Peyer's patch (tissue), 4 donors: ENCODE data around the gene PLCE1.

ENCODE experiments used
- CTCF ChIP-seq, 6 experiments: fragments of 450-650 bp in 4 of 6; fragments of 200-600 bp in 2 of 6; sonication (generic) in 1 of 6; IDR thresholded peaks; one replicate each; pipeline ENCODE4 v1.5.1; 2017 to 2019; ENCODE audit warnings: antibody characterized with exemption in 6 of 6, mild to moderate bottlenecking in 3 of 6, moderate library complexity in 1 of 6
- POLR2A ChIP-seq, 2 donors: fragments of 450-650 bp; IDR thresholded peaks; one replicate each; pipeline ENCODE4 v1.5.1; 2017; ENCODE audit warnings: antibody characterized with exemption in 2 of 2, mild to moderate bottlenecking in 2 of 2, moderate library complexity in 2 of 2

- TF ChIP-seq POLR2A (IDR thresholded peaks at IDR 0.05) (no peak), CTCF (IDR thresholded peaks at IDR 0.05) (no peak)
Observed at GRCh38 chr10:93996551-93996950, 2.8 kb downstream of the PLCE1 start.
